GM21619 (cell line): ENCODE measurements around the gene CA14.
"Not testable (repeated sequence)": the region's sequence is repeated elsewhere in the genome, so short reads cannot be mapped to it uniquely, and the experiment has no call there.

Experiments used
- ATAC-seq: cut with Tn5 transposase; IDR thresholded peaks from one replicate; pipeline ENCODE4 v1.9.1; 2021; ENCODE audit not compliant: unreplicated experiment

CA14 gene

DNA sequence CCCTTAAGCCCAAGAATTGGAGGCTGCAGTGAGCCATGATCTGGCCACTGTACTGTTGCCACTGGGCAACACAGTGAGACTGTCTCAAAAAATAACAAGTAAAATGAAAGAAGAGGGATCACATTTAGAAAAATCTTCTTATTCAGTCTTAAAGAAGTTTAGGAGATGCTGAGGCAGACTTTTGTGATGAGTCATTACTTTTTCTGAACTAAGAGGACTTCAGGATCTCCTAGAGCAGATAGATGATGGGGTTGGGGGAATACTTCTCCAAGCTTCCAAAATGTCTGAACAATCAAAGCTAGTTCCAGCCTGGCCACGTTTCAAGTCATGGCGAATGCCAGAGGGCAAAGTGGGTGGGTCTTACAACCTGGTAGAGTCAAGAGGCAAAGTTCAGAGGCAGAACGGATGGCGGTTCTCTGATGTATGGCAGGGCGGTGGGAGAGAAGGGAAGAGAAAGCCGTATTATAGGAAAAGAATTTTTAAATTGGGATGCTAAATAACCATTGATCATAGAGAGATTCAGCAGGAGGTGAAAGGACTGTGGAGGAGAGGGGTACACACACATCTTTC lies 22.6 kb downstream of the CA14 start:
- no peak for ATAC-seq

- ATAC-seq: peak; percentile 45
These were observed 23.7 kb downstream of the CA14 start for GRCh38 chr1:150281221-150281757.

DNA sequence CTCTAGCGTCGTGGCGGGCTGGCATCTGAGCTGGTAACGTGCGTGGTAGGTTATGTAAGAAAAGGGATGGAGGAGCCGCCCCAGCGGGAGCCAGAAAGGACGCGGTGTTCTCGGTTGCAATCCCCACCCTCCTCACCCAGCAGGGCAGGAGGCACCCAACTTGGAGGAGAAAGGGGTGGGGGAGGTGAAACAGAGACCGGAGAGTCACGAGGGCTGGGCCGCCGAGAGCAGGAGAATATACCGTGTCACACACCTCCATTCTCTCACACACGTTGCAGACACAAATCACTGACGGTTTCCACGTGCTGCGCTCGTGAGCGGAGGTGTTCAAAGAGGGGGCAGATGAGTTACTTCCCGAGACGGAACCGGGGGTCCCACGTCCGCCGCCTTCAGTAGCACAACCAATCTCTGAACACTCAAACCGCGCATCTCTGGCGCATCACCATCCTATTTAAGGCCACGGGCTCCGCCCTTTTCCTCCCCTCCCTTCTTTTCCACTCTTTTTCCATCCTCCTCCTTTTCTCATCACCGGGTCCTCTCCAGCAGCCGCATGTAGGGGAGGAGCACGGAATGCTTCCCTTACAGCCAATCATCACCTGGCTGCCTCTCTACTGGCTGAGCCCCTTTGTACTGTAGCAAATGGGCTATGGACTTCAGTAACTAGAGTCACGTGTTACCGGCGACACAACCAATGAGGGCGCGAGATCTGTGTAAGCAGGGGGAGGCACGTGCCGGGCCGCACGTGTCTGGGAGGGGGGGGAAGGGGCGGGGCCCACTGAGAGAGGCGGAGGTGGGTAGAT lies 24.4 kb downstream of the CA14 start, which contains the start of gene CIART:
TSS of gene CIART (plus strand) at position 797 of the 800 bp plus-strand sequence. CDS start 714 bp downstream, outside the sequence.
- ATAC-seq: peak; percentile 55

GRCh38 chr1:150282558-150282958 lies 25.0 kb downstream of the CA14 start:
- ATAC-seq: no peak

DNA sequence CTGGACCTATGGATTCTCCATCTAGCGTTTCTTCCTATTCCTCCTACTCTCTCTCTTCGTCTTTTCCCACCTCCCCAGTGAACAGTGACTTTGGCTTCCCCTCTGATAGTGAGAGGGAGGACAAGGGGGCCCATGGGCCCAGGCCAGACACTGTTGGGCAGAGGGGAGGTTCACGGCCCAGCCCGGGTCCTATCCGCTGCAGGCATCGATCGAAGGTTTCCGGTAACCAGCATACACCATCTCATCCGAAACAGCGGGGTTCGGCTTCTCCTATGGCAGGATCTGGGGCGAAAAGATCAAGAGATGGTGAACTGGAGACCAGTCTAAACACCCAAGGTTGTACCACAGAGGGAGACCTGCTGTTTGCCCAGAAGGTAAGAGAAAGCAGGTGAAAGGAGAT lies 25.7 kb downstream of the CA14 start:
- ATAC-seq: no peak

- ATAC-seq: no peak
These were observed 30.8 kb downstream of the CA14 start for GRCh38 chr1:150288382-150288781.

GRCh38 chr1:150288822-150289221 lies 31.2 kb downstream of the CA14 start:
- ATAC-seq: no peak

- peak; percentile 99 for ATAC-seq
These were observed 36.1 kb downstream of the CA14 start, which contains the start of gene MRPS21 for GRCh38 chr1:150293433-150294253. Gene MRPS21, plus strand, starts transcription at chr1:150293861. Its CDS starts 506 bp downstream, at chr1:150294367.

GRCh38 chr1:150295476-150295875 lies 37.9 kb downstream of the CA14 start:
- no peak for ATAC-seq

GRCh38 chr1:150299716-150300115 lies 42.1 kb downstream of the CA14 start:
- ATAC-seq: no peak

DNA sequence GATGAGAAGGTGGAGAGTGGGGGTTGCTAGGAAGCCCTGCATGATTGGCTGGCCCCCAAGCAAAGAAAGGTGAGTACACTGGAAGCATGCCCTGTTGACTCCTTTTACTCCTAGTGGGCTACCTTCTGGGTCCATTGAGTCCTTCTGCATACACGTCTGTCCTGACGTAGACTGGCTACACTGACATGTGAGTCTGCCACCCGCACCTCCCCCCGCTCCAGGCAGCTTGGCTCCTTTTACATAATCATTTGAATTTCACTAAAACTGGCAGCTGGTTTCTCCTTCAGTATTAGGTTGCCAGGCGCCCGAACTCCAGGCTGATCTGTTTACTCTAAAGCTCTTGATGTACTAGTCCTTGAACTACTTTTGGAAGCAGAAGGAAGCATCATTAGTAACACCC lies 44.8 kb downstream of the CA14 start:
- no peak for ATAC-seq

GRCh38 chr1:150302902-150303301 lies 45.3 kb downstream of the CA14 start:
- no peak for ATAC-seq

DNA sequence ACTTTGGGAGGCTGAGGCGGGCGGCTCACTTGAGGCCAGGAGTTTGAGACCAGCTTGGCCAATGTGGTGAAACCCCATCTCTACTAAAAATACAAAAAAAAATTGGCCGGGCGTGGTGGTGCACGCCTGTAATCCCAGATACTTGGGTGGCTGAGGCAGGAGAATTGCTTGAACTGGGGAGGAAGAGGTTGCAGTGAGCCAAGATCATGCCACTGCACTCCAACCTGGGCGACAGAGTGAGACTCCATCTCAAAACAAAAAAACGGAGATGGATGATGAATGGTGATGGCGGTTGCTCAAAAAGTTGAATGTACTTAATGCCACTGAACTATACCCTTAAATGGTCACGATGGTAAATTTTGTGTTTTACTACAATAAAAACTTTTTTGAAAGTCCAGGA lies 51.0 kb downstream of the CA14 start:
- not testable (repeated sequence) for ATAC-seq

GRCh38 chr1:150309758-150310508 lies 52.4 kb downstream of the CA14 start:
- ATAC-seq: no peak

DNA sequence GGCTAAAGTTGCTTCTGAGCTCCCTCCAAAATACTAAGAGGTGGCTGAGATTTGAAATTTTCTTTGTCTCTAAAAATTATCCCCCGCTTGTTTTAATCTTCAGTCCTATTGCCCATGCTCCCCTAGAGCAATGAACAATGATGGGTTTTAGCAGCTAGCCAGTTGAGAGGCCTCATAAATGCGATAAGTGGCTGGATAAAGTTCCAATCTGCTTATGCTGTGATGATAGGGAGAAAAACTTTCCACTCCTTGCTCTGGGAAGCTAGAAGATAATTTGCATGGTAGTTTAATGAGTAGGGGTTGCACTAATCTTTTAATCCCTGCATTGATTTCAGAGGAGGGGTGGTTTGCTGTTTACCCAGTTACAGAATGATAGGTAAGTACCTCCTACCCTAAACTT lies 54.2 kb downstream of the CA14 start:
- no peak for ATAC-seq
